ENCODE data around the gene RPA1.
"Not testable (repeated sequence)": the region's sequence is repeated elsewhere in the genome, so short reads cannot be mapped to it uniquely, and the experiment has no call there.

The RPA1 gene

GRCh38 chr17:1829592-1830257, at the start of gene RPA1, which contains the start of gene SMYD4:
RPA1 (plus strand) TSS chr17:1830005; CDS start chr17:1830094, 89 bp downstream.
SMYD4 (minus strand) TSS chr17:1829902; CDS start chr17:1827994, 1,908 bp downstream.
- peak; percentile 73 for DNase-seq (ENCODE audit: low read depth)

DNA sequence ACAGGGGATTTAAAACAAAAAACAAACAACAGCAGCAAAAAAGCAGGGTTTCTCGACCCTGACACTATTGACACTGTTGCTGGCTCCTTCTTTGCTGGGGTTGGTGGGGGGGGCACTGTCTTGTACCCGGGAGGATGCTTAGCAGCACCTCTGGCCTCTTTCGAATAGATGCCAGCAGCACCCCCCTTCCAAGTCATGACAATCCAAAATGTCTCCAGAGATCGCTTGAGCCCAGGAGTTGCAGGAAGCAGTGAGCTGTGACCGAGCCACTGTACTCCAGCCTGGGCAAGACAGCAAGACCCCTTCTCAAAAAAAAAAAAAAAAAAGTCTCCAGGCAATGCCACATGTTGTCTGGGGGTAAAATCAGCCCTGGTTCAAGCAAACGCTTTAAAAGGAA, 47.6 kb upstream of the RPA1 start:
- no peak for DNase-seq (ENCODE audit: low read depth)

DNA sequence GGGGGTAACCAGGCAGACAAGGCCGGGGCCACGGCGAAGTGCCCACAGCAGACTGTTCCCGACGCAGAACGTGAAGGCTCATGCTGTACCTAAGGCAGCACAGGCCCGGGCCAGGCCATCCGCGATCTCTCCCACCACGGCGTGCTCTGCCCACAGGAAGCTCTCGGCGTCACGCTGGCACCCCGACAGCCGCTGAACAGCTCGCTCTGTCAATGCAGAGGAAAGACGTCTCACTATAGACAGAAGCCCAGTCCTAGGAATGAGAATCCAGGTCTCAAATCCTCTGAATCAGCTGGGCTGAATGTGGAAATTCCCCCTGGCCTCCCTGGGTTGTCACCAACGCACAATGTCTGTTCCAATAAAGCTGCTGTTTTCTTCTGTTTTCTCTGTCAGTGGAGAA, 46.5 kb upstream of the RPA1 start:
- no peak for DNase-seq (ENCODE audit: low read depth)

- DNase-seq (ENCODE audit: low read depth), result no peak
Observed at GRCh38 chr17:1783834-1784611, 45.8 kb upstream of the RPA1 start.

DNA sequence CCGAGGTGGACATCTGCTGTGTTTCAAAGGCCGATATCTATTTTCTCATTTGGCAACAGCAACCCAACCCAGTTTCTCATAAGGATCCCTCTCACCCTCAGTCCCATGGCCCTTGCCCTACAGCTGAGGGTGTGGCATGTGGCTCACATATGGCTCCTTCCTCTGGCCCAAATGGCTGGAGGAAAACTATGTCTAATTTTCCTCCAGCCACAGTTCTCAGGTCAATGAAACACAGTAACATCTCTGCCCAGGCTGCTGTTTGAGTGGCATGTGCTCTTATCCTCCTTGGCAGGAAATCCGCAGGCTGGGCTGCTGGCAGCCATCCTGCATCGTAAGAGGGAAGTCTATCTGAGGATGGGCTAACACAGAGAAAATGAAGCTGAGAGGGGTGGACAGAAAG, 43.9 kb upstream of the RPA1 start:
- no peak for DNase-seq (ENCODE audit: low read depth)

GRCh38 chr17:1786708-1787107, 43.1 kb upstream of the RPA1 start:
- DNase-seq (ENCODE audit: low read depth), result no peak

- DNase-seq (ENCODE audit: low read depth), result no peak
Observed at GRCh38 chr17:1787301-1787902, 42.4 kb upstream of the RPA1 start.

DNA sequence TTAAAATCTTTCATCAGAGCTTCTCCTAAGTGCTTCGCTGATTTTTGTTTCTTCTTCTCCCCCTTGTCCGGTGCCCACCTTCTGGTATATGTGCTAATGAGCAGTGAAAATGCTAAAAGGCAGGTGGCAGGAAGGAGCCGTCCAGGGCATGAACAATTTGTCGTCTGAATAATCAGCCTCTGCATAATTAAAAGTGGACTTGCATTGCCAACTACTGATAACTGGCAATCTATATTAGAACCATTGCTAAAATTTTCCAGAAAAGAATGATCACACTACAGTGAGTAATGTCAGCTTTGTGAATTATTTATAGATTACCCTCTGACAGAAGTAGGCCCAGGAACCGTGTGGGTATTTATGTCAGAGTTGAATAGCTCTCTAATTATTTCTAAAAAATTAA, 39.9 kb upstream of the RPA1 start:
- no peak for DNase-seq (ENCODE audit: low read depth)

GRCh38 chr17:1792495-1793446, 37.0 kb upstream of the RPA1 start:
- DNase-seq (ENCODE audit: low read depth), result no peak

DNA sequence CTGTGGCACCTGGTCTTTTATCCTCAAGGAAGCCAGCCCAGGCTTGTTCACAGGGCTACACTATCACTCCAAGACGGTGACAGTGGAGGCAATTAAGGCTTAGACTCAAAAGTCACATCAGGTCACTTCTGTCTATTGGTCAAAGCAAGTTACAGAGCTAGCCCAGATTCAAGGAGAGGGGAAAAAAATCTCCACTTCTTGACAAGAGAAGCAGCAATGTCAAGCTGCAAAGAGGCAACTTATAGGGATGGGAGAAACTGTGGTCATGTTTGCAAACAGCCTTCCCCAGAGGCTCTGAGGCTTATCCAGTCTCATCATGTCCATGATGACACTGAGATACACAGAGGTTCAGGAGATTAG, 36.4 kb upstream of the RPA1 start:
- no peak for DNase-seq (ENCODE audit: low read depth)

GRCh38 chr17:1796800-1797199, 33.0 kb upstream of the RPA1 start:
- DNase-seq (ENCODE audit: low read depth), result no peak

DNA sequence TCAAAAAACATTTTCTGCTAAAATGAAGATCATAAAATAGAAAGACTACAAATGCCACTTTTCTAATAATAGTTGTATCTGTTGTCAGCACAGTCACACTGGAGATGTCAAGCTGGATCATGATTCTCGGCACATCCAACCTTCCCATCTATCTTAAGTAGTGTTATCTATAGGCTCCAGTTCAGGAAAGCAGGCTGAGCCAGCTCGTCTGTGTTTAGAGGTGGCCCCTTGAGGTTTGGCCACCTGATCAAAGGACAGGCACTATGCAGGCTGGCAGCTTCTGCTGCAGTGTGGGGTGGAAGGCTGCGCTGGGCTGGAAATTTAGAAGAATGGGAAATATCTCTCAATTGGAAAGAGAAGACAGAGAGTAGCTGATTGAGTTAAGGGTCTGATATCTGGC, 32.5 kb upstream of the RPA1 start:
- no peak for DNase-seq (ENCODE audit: low read depth)

DNA sequence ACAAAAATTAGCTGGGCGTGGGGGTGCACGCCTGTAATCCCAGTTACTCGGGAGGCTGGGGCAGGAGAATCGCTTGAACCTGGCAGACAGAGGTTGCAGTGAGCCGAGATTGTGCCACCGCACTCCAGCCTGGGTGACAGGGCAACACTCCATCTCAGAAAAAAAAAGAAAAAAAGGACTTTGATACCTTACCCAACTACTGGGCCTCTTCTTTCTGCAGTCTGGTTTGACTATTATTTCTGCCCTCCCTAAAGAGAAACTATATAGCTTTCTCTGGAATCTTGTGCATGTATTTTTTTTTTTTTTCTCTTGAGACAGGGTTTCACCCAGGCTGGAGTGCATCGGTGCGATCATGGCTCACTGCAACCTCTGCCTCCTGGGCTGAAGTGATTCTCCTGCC, 32.0 kb upstream of the RPA1 start:
- DNase-seq (ENCODE audit: low read depth), result not testable (repeated sequence)

GRCh38 chr17:1800240-1800639, 29.6 kb upstream of the RPA1 start:
- no peak for DNase-seq (ENCODE audit: low read depth)

DNA sequence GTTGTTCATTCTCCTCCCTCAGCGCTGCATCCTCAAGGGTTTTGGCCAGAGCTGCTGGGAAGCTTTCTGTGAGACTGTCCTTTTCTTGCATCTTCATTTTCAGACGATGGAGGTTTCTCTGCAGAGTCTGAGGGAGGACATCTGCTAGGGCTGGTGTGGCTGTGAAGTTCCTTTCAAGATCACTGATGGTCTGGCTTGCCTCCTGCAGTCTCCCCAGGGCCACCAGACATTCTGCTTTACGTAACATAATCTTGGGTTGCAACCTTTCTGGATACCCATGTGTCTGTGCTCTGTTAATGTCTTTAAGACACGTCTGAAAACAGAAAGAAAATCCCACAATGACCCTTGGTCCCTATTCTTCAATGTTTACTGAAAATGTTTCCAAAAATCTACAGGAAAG, 29.1 kb upstream of the RPA1 start:
- DNase-seq (ENCODE audit: low read depth), result no peak

GRCh38 chr17:1802429-1802828, 27.4 kb upstream of the RPA1 start:
- DNase-seq (ENCODE audit: low read depth), result no peak

DNA sequence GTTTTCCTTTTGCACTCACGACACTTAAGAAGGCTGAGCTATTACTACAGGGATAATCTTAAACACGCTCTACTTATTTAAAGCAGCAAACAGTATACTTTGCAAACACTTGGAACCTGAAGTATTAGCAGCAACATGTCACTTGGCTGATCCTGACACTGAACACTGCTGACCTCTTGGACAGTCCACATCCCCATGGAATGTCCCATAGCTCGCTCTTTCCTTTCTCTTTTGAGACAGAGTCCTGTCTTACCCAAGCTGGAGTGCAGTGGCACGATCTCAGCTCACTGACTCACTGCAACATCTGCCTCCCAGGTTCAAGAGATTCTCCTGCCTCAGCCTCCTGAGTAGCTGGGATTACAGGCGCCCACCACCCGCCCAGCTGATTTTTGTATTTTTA, 26.5 kb upstream of the RPA1 start:
- DNase-seq (ENCODE audit: low read depth), result no peak

DNA sequence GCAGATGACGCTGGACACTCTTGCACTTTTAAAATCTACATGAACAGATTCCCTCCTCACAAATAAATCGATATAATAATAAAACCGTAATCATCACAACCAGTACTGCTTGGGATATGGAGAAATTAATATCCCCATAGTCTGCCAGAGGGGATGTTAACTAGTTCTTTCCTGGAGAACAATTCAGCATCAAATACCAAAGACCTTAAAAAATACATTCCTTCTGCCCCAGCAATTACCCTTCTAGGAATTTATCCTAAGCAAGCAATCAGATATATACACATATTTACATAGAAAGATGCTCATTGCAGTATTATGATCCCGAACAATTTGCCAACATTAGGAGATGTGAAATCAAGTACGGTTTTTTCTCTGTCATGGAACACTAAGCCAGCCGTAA, 21.9 kb upstream of the RPA1 start:
- no peak for DNase-seq (ENCODE audit: low read depth)

DNA sequence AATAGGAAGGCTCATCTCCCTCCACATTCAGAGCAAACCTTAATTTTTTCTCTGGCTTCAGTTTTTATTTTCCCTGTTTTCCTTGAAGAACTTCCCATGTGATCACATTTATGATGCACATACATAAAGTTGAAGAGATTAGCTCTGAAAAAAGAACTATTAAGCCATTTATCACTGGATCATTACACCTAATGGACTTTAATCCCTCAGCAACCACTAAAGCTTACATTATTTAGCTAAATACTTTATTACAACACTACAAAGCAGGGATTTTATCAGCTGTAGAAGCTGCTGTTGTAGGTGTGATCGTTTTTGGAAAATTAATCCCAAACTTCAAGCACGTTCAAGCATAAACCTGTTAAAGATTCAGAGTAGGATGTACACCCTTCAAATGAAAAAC, 21.2 kb upstream of the RPA1 start:
- no peak for DNase-seq (ENCODE audit: low read depth)

DNA sequence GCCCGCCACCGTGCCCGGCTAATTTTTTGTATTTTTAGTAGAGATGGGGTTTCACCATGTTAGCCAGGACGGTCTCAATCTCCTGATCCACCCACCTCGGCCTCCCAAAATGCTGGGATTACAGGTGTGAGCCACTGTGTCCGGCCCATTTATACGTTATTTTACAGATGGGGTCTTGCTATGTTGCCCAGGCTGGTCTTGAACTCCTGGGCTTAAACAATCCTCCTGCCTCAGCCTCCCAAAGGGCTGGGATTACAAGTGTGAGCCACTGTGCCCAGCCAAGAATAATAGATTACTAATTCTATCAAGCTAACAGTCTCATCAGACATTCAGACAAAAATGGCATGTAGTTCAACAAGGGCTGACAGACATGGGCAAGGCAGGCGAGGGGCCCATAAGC, 20.0 kb upstream of the RPA1 start:
- DNase-seq (ENCODE audit: low read depth), result not testable (repeated sequence)

- DNase-seq (ENCODE audit: low read depth), result no peak
Observed at GRCh38 chr17:1810450-1811103, 19.2 kb upstream of the RPA1 start.

DNA sequence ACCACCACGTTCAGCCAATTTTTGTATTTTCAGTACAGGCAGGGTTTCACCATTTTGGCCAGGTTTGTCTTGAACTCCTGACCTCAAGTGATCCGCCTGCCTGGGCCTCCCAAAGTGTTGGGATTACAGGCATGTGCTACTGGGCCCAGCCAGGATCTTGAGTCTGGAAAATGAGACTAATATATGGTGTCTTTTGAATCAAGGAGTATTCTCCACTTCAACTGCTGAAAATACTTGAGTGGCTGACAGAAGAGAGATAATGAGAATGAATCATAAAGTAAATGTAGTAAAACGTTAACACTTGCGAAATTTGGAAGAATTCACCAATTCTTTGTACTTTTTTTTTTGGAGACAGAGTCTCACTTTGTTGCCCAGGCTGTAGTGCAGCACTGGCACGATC, 16.7 kb upstream of the RPA1 start:
- DNase-seq (ENCODE audit: low read depth), result no peak

All from stimulated activated CD8-positive, alpha-beta memory T cell treated with anti-CD3 and anti-CD28 coated beads, Interleukin-12 subunit alpha, Interleukin-12 subunit beta, amount 100 ng/mL, for 1 hour (primary cell).